HG02938 (cell line): ENCODE measurements around the gene PODXL.

Experiments
- ATAC-seq: cut with Tn5 transposase; IDR thresholded peaks from one replicate; pipeline ENCODE4 v1.9.1; 2021; ENCODE audit warnings: mild to moderate bottlenecking, moderate library complexity; ENCODE audit not compliant: unreplicated experiment

The PODXL gene

DNA sequence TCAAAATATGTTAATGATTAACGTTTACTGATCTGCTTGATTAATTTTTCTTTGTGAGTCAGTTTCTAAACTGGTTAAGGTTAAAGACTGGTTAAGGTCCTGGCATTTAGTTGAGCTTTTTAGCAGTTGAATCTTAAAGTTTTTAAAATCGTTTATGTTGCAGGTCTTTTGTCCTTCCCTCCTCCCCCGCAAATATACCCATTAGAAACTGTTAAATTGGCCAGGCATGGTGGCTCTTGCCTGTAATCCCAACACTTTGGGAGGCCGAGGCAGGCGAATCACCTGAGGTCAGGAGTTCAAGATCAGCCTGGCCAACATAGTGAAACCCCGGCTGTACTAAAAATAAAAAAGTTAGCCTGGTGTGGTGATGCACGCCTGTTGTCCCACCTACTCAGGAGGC, 100.9 kb downstream of the PODXL start:
- ATAC-seq = no peak

DNA sequence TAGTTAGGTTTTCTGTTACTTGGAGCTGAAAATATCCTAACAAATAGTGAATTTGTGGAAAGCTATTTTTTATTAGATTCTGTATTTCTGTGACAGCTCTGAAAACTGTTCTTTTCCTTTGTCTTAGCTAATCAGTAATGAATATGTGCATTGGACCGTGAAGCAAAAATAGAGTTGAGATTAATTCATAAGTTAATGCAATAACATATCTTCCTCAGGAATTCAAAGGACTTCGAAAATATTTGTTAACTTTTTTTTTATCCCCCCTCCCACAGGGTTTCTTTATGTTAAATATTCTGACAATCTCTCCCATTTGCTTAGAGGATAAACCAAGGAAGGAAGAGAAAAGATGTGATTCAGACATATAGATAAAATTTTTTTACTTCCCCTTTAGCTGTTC, 101.4 kb downstream of the PODXL start:
- ATAC-seq = no peak

DNA sequence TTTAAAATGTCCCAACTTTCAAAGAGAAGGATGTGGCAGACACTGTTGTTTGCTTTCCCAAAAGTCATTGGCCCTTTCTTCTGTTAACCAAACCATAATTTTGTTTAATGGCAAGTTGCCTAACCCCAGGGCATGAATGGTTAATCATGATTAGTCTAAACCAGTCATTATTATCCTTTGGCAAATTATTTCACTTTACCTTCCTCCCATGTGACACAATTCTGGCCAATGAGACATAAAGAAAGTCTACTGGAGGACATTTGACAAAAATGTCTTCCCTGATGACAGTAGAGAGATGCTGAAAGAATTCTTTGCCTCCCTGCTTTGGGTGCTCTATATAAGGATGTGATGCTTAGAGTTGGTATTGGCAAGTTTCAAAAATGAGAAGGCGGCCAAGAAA, 101.9 kb downstream of the PODXL start:
- ATAC-seq = no peak
